IMR-90 (cell line): ENCODE measurements around the gene ELL3. TPM values are rescaled to one million over a fixed set of nuclear protein-coding genes. Genes with fewer than 3 reads are reported as not detected.

ENCODE experiments used
- ATAC-seq: fragments of 200-7000 bp; cut with Tn5 transposase; 2 replicates; pipeline ENCODE4 v1.9.1; 2020; ENCODE audit warnings: low read depth, mild to moderate bottlenecking, moderate library complexity
- BruUV-seq: library from RNA; stranded (reverse); fragments of 400-500 nt; replicated peaks from 2 replicates; lab custom pipeline; 2021; lab: Mats Ljungman, UMichigan
- CTCF ChIA-PET: fragments of 300-600 bp; formaldehyde crosslinking; extraction: SDS; loops from one replicate; lab custom pipeline; 2021; ENCODE audit warnings: antibody characterized with exemption; lab: Yijun Ruan, JAX
- POLR2A ChIA-PET: fragments of 300-600 bp; sonication (Branson Sonifier 250); formaldehyde crosslinking; loops from one replicate; lab custom pipeline; 2022; ENCODE audit warnings: antibody characterized with exemption; ENCODE audit not compliant: unreplicated experiment; lab: Charles Lee
- DNase-seq: peaks from one replicate; pipeline ENCODE4 v3.0.0; 2013
- H2AFZ ChIP-seq: replicated peaks from 2 replicates; pipeline ENCODE3; 2013; ENCODE audit warnings: low read length, mild to moderate bottlenecking; ENCODE audit not compliant: poor library complexity
- H2AK5ac ChIP-seq: 2 replicates; pipeline ENCODE4 v1.6.1; 2013; ENCODE audit warnings: low read depth, low read length, inconsistent platforms
- H2AK9ac ChIP-seq: replicated peaks from 2 replicates; pipeline ENCODE3; 2013; ENCODE audit warnings: mild to moderate bottlenecking, low read depth, low read length, moderate library complexity; ENCODE audit not compliant: poor library complexity
- H2BK120ac ChIP-seq: 2 replicates; pipeline ENCODE4 v1.6.1; 2013; ENCODE audit warnings: low read depth, low read length, inconsistent platforms
- H2BK15ac ChIP-seq: 3 replicates; pipeline ENCODE4 v1.6.1; 2013; ENCODE audit warnings: low read depth, low read length, inconsistent platforms
- H2BK20ac ChIP-seq: 2 replicates; pipeline ENCODE4 v1.6.1; 2013; ENCODE audit warnings: low read depth, mild to moderate bottlenecking, inconsistent platforms, low read length, moderate library complexity
- H2BK5ac ChIP-seq: 2 replicates; pipeline ENCODE4 v1.6.1; 2013; ENCODE audit warnings: mild to moderate bottlenecking, low read depth, low read length, inconsistent platforms; ENCODE audit not compliant: poor library complexity, severe bottlenecking
- H3K14ac ChIP-seq: replicated peaks from 2 replicates; pipeline ENCODE4 v1.6.1; 2013; ENCODE audit warnings: low read depth, low read length, inconsistent platforms
- H3K18ac ChIP-seq: 2 replicates; pipeline ENCODE4 v1.6.1; 2013; ENCODE audit warnings: low read depth, low read length, control low read depth
- H3K23ac ChIP-seq: 2 replicates; pipeline ENCODE4 v1.6.1; 2013; ENCODE audit warnings: low read depth, low read length, inconsistent platforms
- H3K27ac ChIP-seq: 2 replicates; pipeline ENCODE4 v1.5.1; 2013; ENCODE audit warnings: mild to moderate bottlenecking, control low read depth, low read length; ENCODE audit not compliant: insufficient read depth
- H3K27me3 ChIP-seq: 2 replicates; pipeline ENCODE4 v1.6.1; 2013; ENCODE audit warnings: low read length; ENCODE audit not compliant: control insufficient read depth, insufficient read depth
- H3K36me3 ChIP-seq: 2 replicates; pipeline ENCODE4 v1.6.1; 2013; ENCODE audit warnings: low read length, mixed read lengths; ENCODE audit not compliant: control insufficient read depth, insufficient read depth
- H3K4ac ChIP-seq: 2 replicates; pipeline ENCODE4 v1.6.1; 2013; ENCODE audit warnings: low read depth, low read length, inconsistent platforms
- H3K4me1 ChIP-seq: 2 replicates; pipeline ENCODE4 v1.6.1; 2013; ENCODE audit warnings: low read length, mixed read lengths; ENCODE audit not compliant: control insufficient read depth, insufficient read depth
- H3K4me2 ChIP-seq: 2 replicates; pipeline ENCODE4 v1.6.1; 2013; ENCODE audit warnings: low read depth, mild to moderate bottlenecking, control low read depth, low read length, moderate library complexity
- H3K4me3 ChIP-seq: 2 replicates; pipeline ENCODE4 v1.5.1; 2013; ENCODE audit warnings: low read depth, mild to moderate bottlenecking, control low read depth, low read length, moderate library complexity; ENCODE audit not compliant: insufficient read depth
- H3K56ac ChIP-seq: 2 replicates; pipeline ENCODE4 v1.6.1; 2013; ENCODE audit warnings: low read length, inconsistent platforms; ENCODE audit not compliant: insufficient read depth; ENCODE audit errors: extremely low read depth
- H3K79me1 ChIP-seq, 2 experiments: 2 replicates each; pipeline ENCODE4 v1.6.1; 2013; ENCODE audit warnings: low read length in 2 of 2, inconsistent platforms in 1 of 2, low read depth in 1 of 2
- H3K9ac ChIP-seq: 2 replicates; pipeline ENCODE4 v1.6.1; 2013; ENCODE audit warnings: low read depth, low read length, control low read depth
- H3K9me1 ChIP-seq: 2 replicates; pipeline ENCODE4 v1.6.1; 2013; ENCODE audit warnings: low read length, inconsistent platforms; ENCODE audit not compliant: insufficient read depth
- H3K9me3 ChIP-seq: 2 replicates; pipeline ENCODE4 v1.6.1; 2013; ENCODE audit warnings: low read length; ENCODE audit not compliant: control insufficient read depth, insufficient read depth
- H4K20me1 ChIP-seq: 2 replicates; pipeline ENCODE4 v1.6.1; 2013; ENCODE audit warnings: low read length, inconsistent platforms; ENCODE audit not compliant: insufficient read depth
- H4K5ac ChIP-seq: 2 replicates; pipeline ENCODE4 v1.6.1; 2013; ENCODE audit warnings: mild to moderate bottlenecking, low read depth, low read length, control low read depth
- H4K8ac ChIP-seq, 2 experiments: 2 replicates each; pipeline ENCODE4 v1.6.1; 2013; ENCODE audit warnings: low read depth in 2 of 2, low read length in 2 of 2, control low read depth in 1 of 2, inconsistent platforms in 1 of 2
- H4K91ac ChIP-seq: 2 replicates; pipeline ENCODE4 v1.6.1; 2013; ENCODE audit warnings: low read depth, low read length, inconsistent platforms; ENCODE audit not compliant: insufficient read depth
- BHLHE40 ChIP-seq: fragments of 150-350 bp; IDR thresholded peaks from 2 replicates; pipeline ENCODE4 v1.6.1; 2016; ENCODE audit warnings: mild to moderate bottlenecking, low read depth, low read length
- CEBPB ChIP-seq: IDR thresholded peaks from 2 replicates; pipeline ENCODE4 v1.6.1; 2012; ENCODE audit warnings: low read depth, low read length, improper control_type of control experiment
- CHD1 ChIP-seq: IDR thresholded peaks from 2 replicates; pipeline ENCODE4 v1.6.1; 2012; ENCODE audit warnings: low read depth, low read length, improper control_type of control experiment
- FOS ChIP-seq: fragments of 150-350 bp; IDR thresholded peaks from 2 replicates; pipeline ENCODE4 v1.6.1; 2016; ENCODE audit warnings: low read depth, low read length
- MAFK ChIP-seq: IDR thresholded peaks from 2 replicates; pipeline ENCODE4 v1.6.1; 2012; ENCODE audit warnings: low read depth, low read length, improper control_type of control experiment
- MAZ ChIP-seq: IDR thresholded peaks from 2 replicates; pipeline ENCODE4 v1.6.1; 2012; ENCODE audit warnings: low read depth, mild to moderate bottlenecking, low read length, improper control_type of control experiment, moderate library complexity, borderline replicate concordance
- MXI1 ChIP-seq: IDR thresholded peaks from 2 replicates; pipeline ENCODE4 v1.6.1; 2012; ENCODE audit warnings: low read depth, mild to moderate bottlenecking, low read length, moderate library complexity, borderline replicate concordance
- NFE2L2 ChIP-seq: fragments of 150-350 bp; IDR thresholded peaks from 2 replicates; pipeline ENCODE4 v1.6.1; 2016; ENCODE audit warnings: low read depth, mild to moderate bottlenecking, low read length
- POLR2A ChIP-seq: IDR thresholded peaks from 2 replicates; pipeline ENCODE4 v1.6.1; 2012; ENCODE audit warnings: mild to moderate bottlenecking, low read depth, low read length
- RAD21 ChIP-seq: IDR thresholded peaks from 2 replicates; pipeline ENCODE4 v1.6.1; 2012; ENCODE audit warnings: low read length, improper control_type of control experiment
- RCOR1 ChIP-seq: IDR thresholded peaks from 2 replicates; pipeline ENCODE4 v1.6.1; 2012; ENCODE audit warnings: mild to moderate bottlenecking, low read length, improper control_type of control experiment; ENCODE audit not compliant: insufficient replicate concordance
- SMC3 ChIP-seq: fragments of 150-350 bp; IDR thresholded peaks from 2 replicates; pipeline ENCODE4 v1.6.1; 2016; ENCODE audit warnings: low read depth, mild to moderate bottlenecking, antibody characterized with exemption, low read length, moderate library complexity
- WGBS, 2 experiments: methylation state at CpG; one replicate each; pipeline versions ENCODE4 v1.1.5 to v1.1.7; 2013; ENCODE audit warnings: missing lambda C conversion rate in 2 of 2; ENCODE audit not compliant: insufficient read length in 1 of 2; ENCODE audit errors: extremely low coverage in 2 of 2; 5-methylcytosine and 5-hydroxymethylcytosine counted together
- dilution Hi-C: fragments of 300-500 bp; cut with HindIII; formaldehyde crosslinking; loops from one replicate; pipeline ENCODE4 v1.14.3; 2018; ENCODE audit warnings: low sequenced_read_pairs; ENCODE audit not compliant: unreplicated experiment
- in situ Hi-C: fragments of 300-500 bp; cut with MboI; formaldehyde crosslinking; loops from 3 replicates; pipeline ENCODE4 v1.14.3; 2019; ENCODE audit warnings: low sequenced_read_pairs, inconsistent platforms, mixed read lengths
- intact Hi-C: fragments of 100-400 bp; cut with micrococcal nuclease; formaldehyde crosslinking; loops from 2 replicates; pipeline ENCODE4 v1.10.0; 2022
- polyA plus RNA-seq, 3 experiments: library from polyadenylated mRNA; depleted of rRNA; stranded (reverse); fragments of >200 nt; gene quantifications; 2 replicates each; pipeline ENCODE4 v1.2.3, GENCODE V29; 2012; ENCODE audit warnings: low replicate concordance in 1 of 3
- total RNA-seq: library from RNA; depleted of rRNA; stranded (reverse); fragments of >200 nt; gene quantifications from 2 replicates; pipeline ENCODE4 v1.2.3, GENCODE V29; 2012
- TF ChIP-seq, protein P1 (sequence below): conservative IDR thresholded peaks from 2 replicates; pipeline ENCODE4 v1.5.1; 2012; ENCODE audit warnings: mild to moderate bottlenecking, low read depth, low read length, improper control_type of control experiment
- TF ChIP-seq, protein P2 (sequence below): fragments of 150-350 bp; IDR thresholded peaks from 2 replicates; pipeline ENCODE4 v1.6.1; 2016; ENCODE audit warnings: low read depth, mild to moderate bottlenecking, low read length, moderate library complexity, borderline replicate concordance

ELL3 gene
- total and polyA plus RNA-seq, 2 of the 4 experiments (the other 2 are of a cell fraction): 1.2 to 1.6 TPM

DNA sequence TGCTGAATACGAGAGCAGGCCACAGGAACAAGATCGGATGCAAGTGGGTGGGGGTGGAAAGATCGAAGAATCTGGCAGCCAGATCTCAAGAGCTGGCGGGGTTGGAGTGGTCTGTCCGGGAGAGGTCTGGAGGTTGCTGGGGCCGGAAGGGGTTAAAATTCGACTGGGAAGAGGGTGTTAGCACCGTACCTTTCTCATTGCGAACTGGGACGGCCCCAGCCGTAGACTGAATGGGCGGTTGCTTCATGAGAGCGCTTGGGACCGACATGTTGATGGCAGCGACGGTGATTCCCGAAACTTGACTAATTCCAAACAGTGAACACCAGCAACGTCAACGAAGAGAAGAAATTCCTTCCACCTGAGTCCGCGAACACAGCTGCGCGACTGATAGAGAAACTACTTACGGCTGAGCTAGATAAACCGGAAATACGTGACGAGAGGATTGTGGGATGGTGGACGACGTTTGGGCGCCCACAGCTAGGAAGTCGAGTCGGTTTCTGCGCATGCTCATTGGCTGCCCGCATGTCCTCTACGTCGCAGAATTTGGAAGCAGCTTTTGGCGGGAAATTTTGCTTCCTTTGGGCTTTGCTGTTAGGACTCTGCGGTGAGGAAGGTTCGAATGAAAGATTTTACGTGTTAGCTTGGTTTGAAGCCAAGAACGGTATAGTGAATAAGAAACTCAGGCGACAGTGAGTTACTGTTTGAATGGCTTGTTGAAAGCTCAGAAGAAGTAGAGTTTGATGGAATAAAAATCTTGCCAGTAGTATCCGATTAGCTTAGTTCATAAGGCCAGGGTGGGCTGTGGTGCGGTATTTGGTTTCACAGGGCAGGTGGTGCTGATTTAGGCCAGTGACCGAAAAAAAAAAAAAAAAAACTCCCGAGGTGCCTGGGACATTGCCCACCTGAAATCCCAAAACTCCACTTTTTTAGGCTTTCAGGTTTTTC, 47.8 kb upstream of the ELL3 start, which contains the start of gene MFAP1:
Gene MFAP1 (minus strand): TSS at position 389 of the 945 bp plus-strand sequence. CDS start 121 bp downstream, at position 268.
- Histone ChIP-seq H3K23ac (peak within 1 kb of the TSS; percentile 95), H3K27me3 (no peaks in the 10 kb centered on the region), H3K14ac (peak within 1 kb of the TSS; percentile 85), H2BK20ac (peak within 1 kb of the TSS; percentile 42; the same call in 1 of the 2 replicates), H2AK9ac (peak within 1 kb of the TSS; percentile 86), H4K91ac (peak within 1 kb of the TSS; percentile 72), H3K4ac (peak within 1 kb of the TSS; percentile 84), H2BK120ac (peak within 1 kb of the TSS; percentile 58), H3K4me2 (peak within 1 kb of the TSS; percentile 98), H2BK15ac (peak within 1 kb of the TSS; percentile 25; the same call in 1 of the 3 replicates), H3K56ac (peak within 1 kb of the TSS; percentile 93), H2AK5ac (peak within 1 kb of the TSS; percentile 94), H3K9me3 (no peaks in the 10 kb centered on the region), H2BK5ac (peak within 1 kb of the TSS; percentile 85), H3K4me3 (peak within 1 kb of the TSS; percentile 72), H3K9ac (peak within 1 kb of the TSS; percentile 90), H4K5ac (peak within 1 kb of the TSS; percentile 64), H2AFZ (peak within 1 kb of the TSS; percentile 88), H4K20me1 (peaks cover 11% of the 10 kb centered on the region; the same call in 1 of the 2 replicates), H3K4me1 (peaks cover 4% of the 10 kb centered on the region), H4K8ac (peak within 1 kb of the TSS; percentile 58 to 90), H3K36me3 (peaks cover 4% of the 10 kb centered on the region), H3K9me1 (peaks cover 8% of the 10 kb centered on the region; the same call in 1 of the 2 replicates), H3K18ac (peak within 1 kb of the TSS; percentile 76), H3K27ac (peak within 1 kb of the TSS; percentile 86), H3K79me1 (peaks cover 15 to 45% of the 10 kb centered on the region in 2 experiments)
- dilution Hi-C loops (no loop called here), in situ Hi-C loops (no loop called here), intact Hi-C loops (no loop called here)
- DNase-seq (peak; percentile 99), ATAC-seq (peak; percentile 77)
- ChIA-PET POLR2A (no interaction called here), CTCF (no interaction called here)
- BruUV-seq: TSS peak; percentile 88
- 5% methylated on average over 24 of the region's 46 CpGs; no CpG with 5 or more reads in 1 of the 2 experiments for WGBS, 2 experiments
- TF ChIP-seq FOS (peak; percentile 70), MAZ (0 out of 2 replicates have a peak, but pooled peaks have one; percentile 39), RCOR1 (peak; percentile 84), CHD1 (peak; percentile 85), CEBPB (peak; percentile 88), NFE2L2 (no peak), BHLHE40 (no peak), SMC3 (no peak), MAFK (no peak), RAD21 (no peak), POLR2A (peak; percentile 98), MXI1 (0 out of 2 replicates have a peak, but pooled peaks have one; percentile 56)
- TF ChIP-seq, protein P1, sequence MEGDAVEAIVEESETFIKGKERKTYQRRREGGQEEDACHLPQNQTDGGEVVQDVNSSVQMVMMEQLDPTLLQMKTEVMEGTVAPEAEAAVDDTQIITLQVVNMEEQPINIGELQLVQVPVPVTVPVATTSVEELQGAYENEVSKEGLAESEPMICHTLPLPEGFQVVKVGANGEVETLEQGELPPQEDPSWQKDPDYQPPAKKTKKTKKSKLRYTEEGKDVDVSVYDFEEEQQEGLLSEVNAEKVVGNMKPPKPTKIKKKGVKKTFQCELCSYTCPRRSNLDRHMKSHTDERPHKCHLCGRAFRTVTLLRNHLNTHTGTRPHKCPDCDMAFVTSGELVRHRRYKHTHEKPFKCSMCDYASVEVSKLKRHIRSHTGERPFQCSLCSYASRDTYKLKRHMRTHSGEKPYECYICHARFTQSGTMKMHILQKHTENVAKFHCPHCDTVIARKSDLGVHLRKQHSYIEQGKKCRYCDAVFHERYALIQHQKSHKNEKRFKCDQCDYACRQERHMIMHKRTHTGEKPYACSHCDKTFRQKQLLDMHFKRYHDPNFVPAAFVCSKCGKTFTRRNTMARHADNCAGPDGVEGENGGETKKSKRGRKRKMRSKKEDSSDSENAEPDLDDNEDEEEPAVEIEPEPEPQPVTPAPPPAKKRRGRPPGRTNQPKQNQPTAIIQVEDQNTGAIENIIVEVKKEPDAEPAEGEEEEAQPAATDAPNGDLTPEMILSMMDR: no peak
- TF ChIP-seq, protein P2, sequence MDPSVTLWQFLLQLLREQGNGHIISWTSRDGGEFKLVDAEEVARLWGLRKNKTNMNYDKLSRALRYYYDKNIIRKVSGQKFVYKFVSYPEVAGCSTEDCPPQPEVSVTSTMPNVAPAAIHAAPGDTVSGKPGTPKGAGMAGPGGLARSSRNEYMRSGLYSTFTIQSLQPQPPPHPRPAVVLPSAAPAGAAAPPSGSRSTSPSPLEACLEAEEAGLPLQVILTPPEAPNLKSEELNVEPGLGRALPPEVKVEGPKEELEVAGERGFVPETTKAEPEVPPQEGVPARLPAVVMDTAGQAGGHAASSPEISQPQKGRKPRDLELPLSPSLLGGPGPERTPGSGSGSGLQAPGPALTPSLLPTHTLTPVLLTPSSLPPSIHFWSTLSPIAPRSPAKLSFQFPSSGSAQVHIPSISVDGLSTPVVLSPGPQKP: no peak
